ENCODE data around the gene POU3F1. TPM values are rescaled to one million over a fixed set of nuclear protein-coding genes. Genes with fewer than 3 reads are reported as not detected.

Gene POU3F1
- total RNA-seq, 1 experiment from 2014 or later = not detected

- no peak for TF ChIP-seq CTCF (IDR thresholded peaks at IDR 0.05; ENCODE audit: unreplicated experiment)
- Mint-ChIP-seq H3K27me3 (ENCODE audit: unreplicated experiment) (peaks cover 100% of the 10 kb centered on the region), H3K9me3 (ENCODE audit: low read depth, unreplicated experiment) (no peaks in the 10 kb centered on the region), H3K27ac (ENCODE audit: unreplicated experiment) (no peak overlapping the region), H3K4me1 (ENCODE audit: low read depth, unreplicated experiment) (no peaks in the 10 kb centered on the region), H3K36me3 (ENCODE audit: insufficient read depth, unreplicated experiment) (no peaks in the 10 kb centered on the region), H3K4me3 (ENCODE audit: low read depth, unreplicated experiment) (no peak overlapping the region)
- DNase-seq = no peak
- intact Hi-C loops (cut with micrococcal nuclease; ENCODE audit: unreplicated experiment) = no loop called here
- no TSS peak for BruUV-seq (replicated peaks)
- CTCF ChIA-PET = no interaction called here
These were observed 45.7 kb upstream of the POU3F1 start for GRCh38 chr1:38092256-38092655.

DNA sequence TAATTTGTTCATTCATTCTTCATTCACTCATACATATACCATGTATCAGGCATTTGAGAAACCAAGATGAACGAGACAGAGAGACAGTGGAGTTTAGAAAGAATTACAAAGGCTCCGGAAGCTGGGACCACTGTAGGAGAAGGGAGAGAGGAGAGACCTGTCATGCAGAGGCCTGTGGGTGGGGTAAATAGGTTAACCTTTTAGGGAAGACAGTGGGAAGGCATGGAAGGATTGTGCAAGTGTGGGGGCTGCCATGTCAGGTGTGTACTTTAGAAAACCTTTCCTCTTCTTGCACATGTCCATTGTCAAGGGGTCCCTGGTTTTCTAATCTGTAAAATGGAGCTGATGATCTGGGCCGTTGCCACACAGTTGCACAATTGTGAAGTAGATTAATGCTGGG lies 44.2 kb upstream of the POU3F1 start:
- no peak overlapping the region for H3K27ac Mint-ChIP-seq (ENCODE audit: unreplicated experiment)
- no TSS peak for BruUV-seq (replicated peaks)
- H3K4me1 Mint-ChIP-seq (ENCODE audit: low read depth, unreplicated experiment) = no peaks in the 10 kb centered on the region
- no peaks in the 10 kb centered on the region for H3K9me3 Mint-ChIP-seq (ENCODE audit: low read depth, unreplicated experiment)
- DNase-seq = no peak
- H3K4me3 Mint-ChIP-seq (ENCODE audit: low read depth, unreplicated experiment) = no peak overlapping the region
- H3K27me3 Mint-ChIP-seq (ENCODE audit: unreplicated experiment) = peaks cover 95% of the 10 kb centered on the region
- CTCF ChIA-PET = interaction anchor here (1.1 kb wide), 1 partner anchor 19 kb away, joined by 3 read pairs; no protein-coding TSS in a partner anchor
- TF ChIP-seq CTCF (IDR thresholded peaks at IDR 0.05; ENCODE audit: unreplicated experiment) = no peak
- intact Hi-C loops (cut with micrococcal nuclease; ENCODE audit: unreplicated experiment) = no loop called here
- H3K36me3 Mint-ChIP-seq (ENCODE audit: insufficient read depth, unreplicated experiment) = no peaks in the 10 kb centered on the region

- intact Hi-C loops (cut with micrococcal nuclease; ENCODE audit: unreplicated experiment) = no loop called here
- Mint-ChIP-seq H3K36me3 (ENCODE audit: insufficient read depth, unreplicated experiment) (no peaks in the 10 kb centered on the region), H3K27me3 (ENCODE audit: unreplicated experiment) (peaks cover 85% of the 10 kb centered on the region), H3K4me3 (ENCODE audit: low read depth, unreplicated experiment) (no peak overlapping the region), H3K4me1 (ENCODE audit: low read depth, unreplicated experiment) (no peaks in the 10 kb centered on the region), H3K27ac (ENCODE audit: unreplicated experiment) (no peak overlapping the region), H3K9me3 (ENCODE audit: low read depth, unreplicated experiment) (no peaks in the 10 kb centered on the region)
- TF ChIP-seq CTCF (IDR thresholded peaks at IDR 0.05; ENCODE audit: unreplicated experiment) = no peak
- no peak for DNase-seq
- no TSS peak for BruUV-seq (replicated peaks)
- CTCF ChIA-PET = interaction anchor here (0.6 kb wide), 1 partner anchor 97 kb away, joined by 4 read pairs; no protein-coding TSS in a partner anchor
These were observed 43.2 kb upstream of the POU3F1 start for GRCh38 chr1:38089712-38090360.

DNA sequence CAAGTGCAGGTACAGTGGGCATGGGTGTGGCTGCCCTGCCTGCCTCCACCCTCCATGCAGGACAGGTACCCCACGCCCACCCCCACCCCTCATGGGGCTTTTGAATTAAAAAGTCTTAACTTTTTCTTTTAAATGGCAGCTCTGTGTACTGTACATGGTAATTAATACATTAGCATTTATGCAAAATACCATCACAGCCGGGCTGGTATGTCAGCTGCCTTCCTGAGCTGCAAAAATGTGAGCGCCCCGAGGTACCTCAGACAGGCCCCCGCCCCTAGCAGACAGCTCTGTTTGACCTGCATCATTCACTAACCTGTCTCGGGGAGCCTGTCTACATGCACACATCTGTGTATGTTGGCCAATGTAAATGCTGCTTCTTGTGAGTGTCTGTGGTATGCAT lies 42.2 kb upstream of the POU3F1 start:
- H3K27ac Mint-ChIP-seq (ENCODE audit: unreplicated experiment) = no peak overlapping the region
- no peak for DNase-seq
- intact Hi-C loops (cut with micrococcal nuclease; ENCODE audit: unreplicated experiment) = no loop called here
- CTCF ChIA-PET = interaction anchor here (0.7 kb wide), 1 partner anchor 11 kb away, joined by 3 read pairs; no protein-coding TSS in a partner anchor
- no peak for TF ChIP-seq CTCF (IDR thresholded peaks at IDR 0.05; ENCODE audit: unreplicated experiment)
- no TSS peak for BruUV-seq (replicated peaks)
- peaks cover 75% of the 10 kb centered on the region for H3K27me3 Mint-ChIP-seq (ENCODE audit: unreplicated experiment)
- H3K4me1 Mint-ChIP-seq (ENCODE audit: low read depth, unreplicated experiment) = no peaks in the 10 kb centered on the region
- no peaks in the 10 kb centered on the region for H3K36me3 Mint-ChIP-seq (ENCODE audit: insufficient read depth, unreplicated experiment)
- no peaks in the 10 kb centered on the region for H3K9me3 Mint-ChIP-seq (ENCODE audit: low read depth, unreplicated experiment)
- no peak overlapping the region for H3K4me3 Mint-ChIP-seq (ENCODE audit: low read depth, unreplicated experiment)
